Testis (tissue), 2 donors: Measurements from ENCODE around the gene IL18R1.

Experiments used
- CTCF ChIP-seq, 3 experiments: fragments of 450-650 bp in 2 of 3; fragments of 200-600 bp in 1 of 3; sonication (generic) in 1 of 3; IDR thresholded peaks; one replicate each; pipeline ENCODE4 v1.5.1; 2016 to 2019; ENCODE audit warnings: antibody characterized with exemption in 3 of 3, mild to moderate bottlenecking in 2 of 3, moderate library complexity in 1 of 3
- POLR2A ChIP-seq: fragments of 450-650 bp; IDR thresholded peaks from one replicate; pipeline ENCODE4 v1.6.1; 2017; ENCODE audit warnings: antibody characterized with exemption, mild to moderate bottlenecking, moderate library complexity

DNA sequence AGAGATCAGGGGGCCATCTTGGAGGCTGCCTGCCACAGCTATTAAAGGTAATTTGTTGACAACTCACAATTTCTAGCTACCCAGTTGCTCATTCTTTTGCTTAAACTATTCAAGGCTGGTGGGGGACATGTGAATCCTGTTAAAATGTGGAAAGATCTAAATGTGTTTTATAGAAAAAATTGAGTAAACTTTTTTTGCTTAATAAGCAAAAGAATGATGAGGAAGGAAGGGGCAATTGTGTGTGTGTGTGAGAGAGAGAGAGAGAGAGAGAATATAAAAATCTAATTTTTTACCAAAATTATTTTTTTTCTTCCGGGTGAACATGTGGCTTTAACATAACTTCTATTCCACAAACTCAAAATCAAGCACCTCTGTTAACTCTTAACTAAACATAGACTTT, 49.5 kb upstream of the IL18R1 start:
- TF ChIP-seq CTCF (IDR thresholded peaks at IDR 0.05), result no peak
- TF ChIP-seq POLR2A, result no peak
